GDM1 (cell line): Measurements from ENCODE around the gene CTBP1.
"Not testable (repeated sequence)": the region's sequence is repeated elsewhere in the genome, so short reads cannot be mapped to it uniquely, and the experiment has no call there.

Experiments used
- DNase-seq: peaks from one replicate; lab custom pipeline; 2025; lab: John Stamatoyannopoulos, UW

CTBP1 gene

GRCh38 chr4:1237981-1238675 is 10.8 kb downstream of the CTBP1 start:
- DNase-seq = no peak

GRCh38 chr4:1237261-1237660 is 11.7 kb downstream of the CTBP1 start:
- not testable (repeated sequence) for DNase-seq

- not testable (repeated sequence) for DNase-seq
Observed at GRCh38 chr4:1236836-1237235, 12.1 kb downstream of the CTBP1 start.

GRCh38 chr4:1236103-1236641 is 12.8 kb downstream of the CTBP1 start:
- DNase-seq = no peak

GRCh38 chr4:1235381-1236102 is 13.4 kb downstream of the CTBP1 start:
- no peak for DNase-seq

- DNase-seq = no peak
Observed at GRCh38 chr4:1234811-1235292, 14.1 kb downstream of the CTBP1 start.

GRCh38 chr4:1234309-1234695 is 14.6 kb downstream of the CTBP1 start:
- DNase-seq = no peak

GRCh38 chr4:1233641-1234308 is 15.2 kb downstream of the CTBP1 start:
- DNase-seq = no peak

- no peak for DNase-seq
Observed at GRCh38 chr4:1232661-1233621, 16.0 kb downstream of the CTBP1 start.

- no peak for DNase-seq
Observed at GRCh38 chr4:1231637-1232360, 17.1 kb downstream of the CTBP1 start.

- no peak for DNase-seq
Observed at GRCh38 chr4:1230971-1231636, 17.8 kb downstream of the CTBP1 start.

GRCh38 chr4:1230316-1230715 is 18.6 kb downstream of the CTBP1 start:
- no peak for DNase-seq

- DNase-seq = no peak
Observed at GRCh38 chr4:1229117-1229849, 19.6 kb downstream of the CTBP1 start.

GRCh38 chr4:1227816-1228215 is 21.1 kb downstream of the CTBP1 start:
- DNase-seq = peak; percentile 56

GRCh38 chr4:1226598-1226997 is 22.3 kb downstream of the CTBP1 start:
- DNase-seq = no peak

- no peak for DNase-seq
Observed at GRCh38 chr4:1226144-1226481, 22.8 kb downstream of the CTBP1 start.

- no peak for DNase-seq
Observed at GRCh38 chr4:1225272-1226143, 23.4 kb downstream of the CTBP1 start.
